Breast epithelium (tissue), 4 donors: Measurements from ENCODE around the gene RETREG2. TPM values are rescaled to one million over a fixed set of nuclear protein-coding genes. Genes with fewer than 3 reads are reported as not detected.

Experiments used
- DNase-seq, 2 donors: peaks; one replicate each; pipeline ENCODE4 v3.0.0-alpha.2; 2019; ENCODE audit warnings: low spot score in 2 of 2
- H3K27ac ChIP-seq, 2 donors: fragments of 200-600 bp; sonication (generic) in 1 of 2; one replicate each; pipeline ENCODE4 v1.5.1; 2016 to 2019; ENCODE audit warnings: mild to moderate bottlenecking in 1 of 2
- H3K27me3 ChIP-seq, 2 donors: fragments of 200-600 bp; sonication (generic) in 1 of 2; one replicate each; pipeline versions ENCODE4 v1.5.1 to v1.6.0; 2017 to 2019; ENCODE audit warnings: control low read depth in 1 of 2, mild to moderate bottlenecking in 1 of 2
- H3K36me3 ChIP-seq: fragments of 200-600 bp; one replicate; pipeline ENCODE4 v1.5.1; 2019
- H3K4me1 ChIP-seq, 2 donors: fragments of 200-600 bp; sonication (generic); one replicate each; pipeline ENCODE4 v1.5.1; 2016 to 2019; ENCODE audit warnings: control low read depth in 1 of 2
- H3K4me3 ChIP-seq, 3 donors: fragments of 200-600 bp; sonication (generic); 1 replicate in 2 of 3; 2 replicates in 1 of 3; pipeline ENCODE4 v1.5.1; 2016 to 2019; ENCODE audit warnings: mild to moderate bottlenecking in 3 of 3, moderate library complexity in 2 of 3
- H3K9me3 ChIP-seq, 2 donors: fragments of 200-600 bp; sonication (generic) in 1 of 2; one replicate each; pipeline ENCODE4 v1.5.1; 2016 to 2019; ENCODE audit warnings: control low read depth in 1 of 2
- POLR2A ChIP-seq: fragments of 450-650 bp; IDR thresholded peaks from one replicate; pipeline ENCODE4 v1.6.1; 2016; ENCODE audit warnings: antibody characterized with exemption, mild to moderate bottlenecking, moderate library complexity
- POLR2AphosphoS5 ChIP-seq, 3 donors: sonication (generic); formaldehyde crosslinking; IDR thresholded peaks; one replicate each; pipeline ENCODE4 v1.6.1; 2017; ENCODE audit warnings: antibody characterized with exemption in 3 of 3
- intact Hi-C: fragments of 100-400 bp; cut with DNase I; formaldehyde crosslinking; loops from one replicate; pipeline ENCODE4 v1.15.1; 2023; ENCODE audit warnings: low total_unique reads
- total RNA-seq, 3 donors: library from RNA; depleted of rRNA; stranded (reverse); fragments of >200 nt; gene quantifications; one replicate each; pipeline ENCODE4 v1.1.0, GENCODE V29; 2016
- TF ChIP-seq, protein P1 (sequence below), 3 donors: fragments of 450-650 bp; IDR thresholded peaks; one replicate each; pipeline ENCODE4 v1.5.1; 2016 to 2017; ENCODE audit warnings: antibody characterized with exemption in 3 of 3, mild to moderate bottlenecking in 3 of 3, moderate library complexity in 3 of 3

Gene RETREG2
- total RNA-seq, 3 donors from 2014 or later = 58.7 to 79.7 (median 66.3) TPM

DNA sequence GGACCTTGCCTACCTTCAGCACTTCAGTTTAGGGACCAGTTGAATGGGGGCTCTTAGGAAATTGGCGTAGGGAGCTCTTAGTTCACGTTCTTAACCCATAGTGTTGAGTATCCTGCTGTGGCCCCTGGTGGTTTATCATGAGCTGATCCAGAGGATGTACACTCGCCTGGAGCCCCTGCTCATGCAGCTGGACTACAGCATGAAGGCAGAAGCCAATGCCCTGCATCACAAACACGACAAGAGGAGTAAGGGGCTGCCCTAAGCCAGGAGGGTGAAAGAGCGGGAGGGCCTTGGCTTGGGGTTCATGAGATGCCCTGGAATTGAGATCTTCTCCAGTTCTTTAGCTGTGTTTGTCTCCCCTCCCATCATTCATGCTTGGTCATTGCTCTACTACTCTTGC is 2.9 kb downstream of the RETREG2 start:
- intact Hi-C loops = no loop called here
- no peaks in the 10 kb centered on the region for H3K9me3 ChIP-seq

DNA sequence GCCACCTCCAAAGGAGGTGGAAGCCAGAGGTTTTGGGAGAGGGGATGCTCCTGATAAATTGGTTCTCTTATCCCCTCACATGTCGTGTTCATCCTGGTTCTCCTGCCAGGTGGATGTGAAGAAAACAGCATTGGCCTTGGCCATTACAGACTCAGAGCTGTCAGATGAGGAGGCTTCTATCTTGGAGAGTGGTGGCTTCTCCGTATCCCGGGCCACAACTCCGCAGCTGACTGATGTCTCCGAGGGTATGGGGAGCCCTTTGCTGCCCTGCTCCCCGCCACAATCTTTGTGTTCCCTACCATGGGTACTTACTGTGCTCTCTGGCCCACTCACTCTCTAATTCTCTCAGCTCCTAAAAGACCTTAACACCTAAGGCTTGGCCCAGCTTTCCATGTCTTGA is 3.5 kb downstream of the RETREG2 start:
- TF ChIP-seq POLR2AphosphoS5 (IDR thresholded peaks at IDR 0.05) = no peak
- TF ChIP-seq POLR2A = no peak
- TF ChIP-seq, protein P1, sequence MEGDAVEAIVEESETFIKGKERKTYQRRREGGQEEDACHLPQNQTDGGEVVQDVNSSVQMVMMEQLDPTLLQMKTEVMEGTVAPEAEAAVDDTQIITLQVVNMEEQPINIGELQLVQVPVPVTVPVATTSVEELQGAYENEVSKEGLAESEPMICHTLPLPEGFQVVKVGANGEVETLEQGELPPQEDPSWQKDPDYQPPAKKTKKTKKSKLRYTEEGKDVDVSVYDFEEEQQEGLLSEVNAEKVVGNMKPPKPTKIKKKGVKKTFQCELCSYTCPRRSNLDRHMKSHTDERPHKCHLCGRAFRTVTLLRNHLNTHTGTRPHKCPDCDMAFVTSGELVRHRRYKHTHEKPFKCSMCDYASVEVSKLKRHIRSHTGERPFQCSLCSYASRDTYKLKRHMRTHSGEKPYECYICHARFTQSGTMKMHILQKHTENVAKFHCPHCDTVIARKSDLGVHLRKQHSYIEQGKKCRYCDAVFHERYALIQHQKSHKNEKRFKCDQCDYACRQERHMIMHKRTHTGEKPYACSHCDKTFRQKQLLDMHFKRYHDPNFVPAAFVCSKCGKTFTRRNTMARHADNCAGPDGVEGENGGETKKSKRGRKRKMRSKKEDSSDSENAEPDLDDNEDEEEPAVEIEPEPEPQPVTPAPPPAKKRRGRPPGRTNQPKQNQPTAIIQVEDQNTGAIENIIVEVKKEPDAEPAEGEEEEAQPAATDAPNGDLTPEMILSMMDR (IDR thresholded peaks at IDR 0.05) = no peak
- Histone ChIP-seq H3K27ac (no peak overlapping the region), H3K27me3 (no peaks in the 10 kb centered on the region), H3K9me3 (no peaks in the 10 kb centered on the region), H3K36me3 (peaks cover 7% of the 10 kb centered on the region), H3K4me3 (no peak overlapping the region), H3K4me1 (peaks cover 0 to 10% of the 10 kb centered on the region in 2 donors)
- intact Hi-C loops = no loop called here
- DNase-seq = no peak

More for the DNA sequence above, 2.9 kb downstream of the RETREG2 start:
- H3K4me3 ChIP-seq = no peak overlapping the region
- TF ChIP-seq POLR2AphosphoS5 (IDR thresholded peaks at IDR 0.05) (no peak), POLR2A (no peak)
- TF ChIP-seq, protein P1 (IDR thresholded peaks at IDR 0.05) = no peak
- peaks cover 0 to 13% of the 10 kb centered on the region in 2 donors for H3K4me1 ChIP-seq
- H3K36me3 ChIP-seq = peaks cover 7% of the 10 kb centered on the region
- H3K27ac ChIP-seq = no peak overlapping the region
- no peak for DNase-seq
- no peaks in the 10 kb centered on the region for H3K27me3 ChIP-seq

DNA sequence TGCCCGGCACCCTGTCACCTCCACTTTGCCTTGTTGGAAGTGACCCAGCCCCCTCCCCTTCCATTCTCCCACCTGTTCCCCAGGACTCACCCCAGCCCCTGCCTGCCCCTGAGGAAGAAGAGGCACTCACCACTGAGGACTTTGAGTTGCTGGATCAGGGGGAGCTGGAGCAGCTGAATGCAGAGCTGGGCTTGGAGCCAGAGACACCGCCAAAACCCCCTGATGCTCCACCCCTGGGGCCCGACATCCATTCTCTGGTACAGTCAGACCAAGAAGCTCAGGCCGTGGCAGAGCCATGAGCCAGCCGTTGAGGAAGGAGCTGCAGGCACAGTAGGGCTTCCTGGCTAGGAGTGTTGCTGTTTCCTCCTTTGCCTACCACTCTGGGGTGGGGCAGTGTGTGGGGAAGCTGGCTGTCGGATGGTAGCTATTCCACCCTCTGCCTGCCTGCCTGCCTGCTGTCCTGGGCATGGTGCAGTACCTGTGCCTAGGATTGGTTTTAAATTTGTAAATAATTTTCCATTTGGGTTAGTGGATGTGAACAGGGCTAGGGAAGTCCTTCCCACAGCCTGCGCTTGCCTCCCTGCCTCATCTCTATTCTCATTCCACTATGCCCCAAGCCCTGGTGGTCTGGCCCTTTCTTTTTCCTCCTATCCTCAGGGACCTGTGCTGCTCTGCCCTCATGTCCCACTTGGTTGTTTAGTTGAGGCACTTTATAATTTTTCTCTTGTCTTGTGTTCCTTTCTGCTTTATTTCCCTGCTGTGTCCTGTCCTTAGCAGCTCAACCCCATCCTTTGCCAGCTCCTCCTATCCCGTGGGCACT is 4.5 kb downstream of the RETREG2 start:
- no peak for DNase-seq
- H3K4me1 ChIP-seq = peaks cover 0 to 10% of the 10 kb centered on the region in 2 donors
- intact Hi-C loops = no loop called here
- H3K4me3 ChIP-seq = no peak overlapping the region
- no peaks in the 10 kb centered on the region for H3K27me3 ChIP-seq
- peaks cover 7% of the 10 kb centered on the region for H3K36me3 ChIP-seq
- H3K9me3 ChIP-seq = no peaks in the 10 kb centered on the region
- no peak for TF ChIP-seq POLR2A
- H3K27ac ChIP-seq = peak overlapping the region in 1 of 2 donors; percentile 38

DNA sequence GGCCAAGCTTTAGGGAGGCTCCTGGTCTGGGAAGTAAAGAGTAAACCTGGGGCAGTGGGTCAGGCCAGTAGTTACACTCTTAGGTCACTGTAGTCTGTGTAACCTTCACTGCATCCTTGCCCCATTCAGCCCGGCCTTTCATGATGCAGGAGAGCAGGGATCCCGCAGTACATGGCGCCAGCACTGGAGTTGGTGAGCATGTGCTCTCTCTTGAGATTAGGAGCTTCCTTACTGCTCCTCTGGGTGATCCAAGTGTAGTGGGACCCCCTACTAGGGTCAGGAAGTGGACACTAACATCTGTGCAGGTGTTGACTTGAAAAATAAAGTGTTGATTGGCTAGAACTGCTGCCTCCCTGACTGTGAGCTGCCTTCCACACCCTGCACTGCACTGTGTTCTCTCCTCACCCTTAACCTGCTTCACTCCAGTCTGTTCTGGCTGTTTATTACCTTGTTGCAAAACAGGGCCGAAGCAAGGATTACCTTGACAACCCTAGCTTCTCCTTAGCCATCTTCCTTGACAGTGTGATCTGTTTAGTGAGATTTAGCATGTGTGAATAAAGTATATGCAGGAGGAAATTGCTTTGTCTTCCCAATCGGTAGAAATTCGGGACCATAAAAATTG is 5.2 kb downstream of the RETREG2 start:
- TF ChIP-seq, protein P1 (IDR thresholded peaks at IDR 0.05) = no peak
- no peak for TF ChIP-seq POLR2AphosphoS5 (IDR thresholded peaks at IDR 0.05)
- no peak for TF ChIP-seq POLR2A
- intact Hi-C loops = no loop called here
- Histone ChIP-seq H3K4me3 (no peak overlapping the region), H3K27me3 (no peaks in the 10 kb centered on the region), H3K4me1 (peaks cover 0 to 10% of the 10 kb centered on the region in 2 donors), H3K36me3 (peaks cover 7% of the 10 kb centered on the region), H3K9me3 (no peaks in the 10 kb centered on the region), H3K27ac (no peak overlapping the region)
- DNase-seq = no peak

DNA sequence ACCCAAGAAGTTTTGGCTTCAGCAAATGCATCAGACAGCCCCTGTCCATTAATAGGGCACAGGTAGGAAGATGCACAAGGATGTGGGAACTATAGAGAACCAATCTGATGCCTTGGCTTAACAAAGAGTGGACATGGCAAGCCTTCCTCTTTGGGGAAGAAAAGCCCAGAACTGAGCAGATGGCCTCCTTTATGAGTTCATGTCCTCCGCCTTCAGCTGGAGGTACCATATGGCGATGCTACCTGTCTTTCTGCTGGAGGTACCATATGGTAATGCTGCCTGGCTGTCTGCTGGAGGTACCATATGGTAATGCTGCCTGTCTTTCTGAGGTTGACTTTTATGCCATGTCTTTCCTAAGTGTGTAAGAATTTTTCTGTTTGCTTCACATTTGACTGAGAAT is 6.0 kb downstream of the RETREG2 start:
- DNase-seq = no peak
- intact Hi-C loops = no loop called here
- TF ChIP-seq, protein P1 (IDR thresholded peaks at IDR 0.05) = no peak
- no peak for TF ChIP-seq POLR2A
- TF ChIP-seq POLR2AphosphoS5 (IDR thresholded peaks at IDR 0.05) = no peak
- Histone ChIP-seq H3K4me3 (no peak overlapping the region), H3K36me3 (peaks cover 7% of the 10 kb centered on the region), H3K4me1 (peaks cover 0 to 6% of the 10 kb centered on the region in 2 donors), H3K9me3 (no peaks in the 10 kb centered on the region), H3K27ac (no peak overlapping the region), H3K27me3 (no peaks in the 10 kb centered on the region)
